ENCODE results near the gene DOCK9. TPM values are rescaled to one million over a fixed set of nuclear protein-coding genes. Genes with fewer than 3 reads are reported as not detected.

The DOCK9 gene
- total and polyA plus RNA-seq, 8 donors = 98.3 to 158 (median 109) TPM

- Histone ChIP-seq H3K4me1 (peaks cover 4 to 13% of the 10 kb centered on the region in 2 donors), H3K4me3 (no peak overlapping the region), H3K36me3 (no peaks in the 10 kb centered on the region), H3K9me3 (no peaks in the 10 kb centered on the region), H3K27ac (no peak overlapping the region), H3K27me3 (no peaks in the 10 kb centered on the region)
- no peak for TF ChIP-seq CTCF (IDR thresholded peaks at IDR 0.05)
- intact Hi-C loops (cut with DNase I) = no loop called here
- ATAC-seq (no peak), DNase-seq (no peak)
Observed at GRCh38 chr13:98985591-98985990, 7.7 kb upstream of the DOCK9 start.

GRCh38 chr13:98984983-98985382 is 7.1 kb upstream of the DOCK9 start:
- intact Hi-C loops (cut with DNase I) = no loop called here
- Histone ChIP-seq H3K9me3 (no peaks in the 10 kb centered on the region), H3K4me3 (no peak overlapping the region), H3K27ac (no peak overlapping the region), H3K27me3 (no peaks in the 10 kb centered on the region), H3K36me3 (no peaks in the 10 kb centered on the region), H3K4me1 (peaks cover 0 to 15% of the 10 kb centered on the region in 2 donors)
- DNase-seq = no peak
- no peak for ATAC-seq
- no peak for TF ChIP-seq CTCF (IDR thresholded peaks at IDR 0.05)

GRCh38 chr13:98984118-98984517 is 6.3 kb upstream of the DOCK9 start:
- no peaks in the 10 kb centered on the region for H3K9me3 ChIP-seq
- no peaks in the 10 kb centered on the region for H3K36me3 ChIP-seq
- peaks cover 0 to 14% of the 10 kb centered on the region in 2 donors for H3K4me1 ChIP-seq
- intact Hi-C loops (cut with DNase I) = no loop called here
- no peak overlapping the region for H3K27ac ChIP-seq
- DNase-seq = no peak
- H3K27me3 ChIP-seq = no peaks in the 10 kb centered on the region
- no peak for TF ChIP-seq CTCF (IDR thresholded peaks at IDR 0.05)
- no peak for ATAC-seq
- no peak overlapping the region for H3K4me3 ChIP-seq

- Histone ChIP-seq H3K36me3 (no peaks in the 10 kb centered on the region), H3K27ac (no peak overlapping the region), H3K27me3 (no peaks in the 10 kb centered on the region), H3K4me1 (peaks cover 6 to 17% of the 10 kb centered on the region in 2 donors), H3K4me3 (no peak overlapping the region), H3K9me3 (no peaks in the 10 kb centered on the region)
- TF ChIP-seq CTCF (IDR thresholded peaks at IDR 0.05) = no peak
- ATAC-seq (no peak), DNase-seq (no peak)
- intact Hi-C loops (cut with DNase I) = no loop called here
Observed at GRCh38 chr13:98983182-98983581, 5.3 kb upstream of the DOCK9 start.

- intact Hi-C loops (cut with DNase I) = no loop called here
- no peak overlapping the region for H3K27ac ChIP-seq
- H3K27me3 ChIP-seq = no peaks in the 10 kb centered on the region
- peaks cover 11 to 22% of the 10 kb centered on the region in 2 donors for H3K4me1 ChIP-seq
- ATAC-seq (no peak), DNase-seq (no peak)
- no peaks in the 10 kb centered on the region for H3K9me3 ChIP-seq
- no peak for TF ChIP-seq CTCF (IDR thresholded peaks at IDR 0.05)
- no peak overlapping the region for H3K4me3 ChIP-seq
- H3K36me3 ChIP-seq = no peaks in the 10 kb centered on the region
Observed at GRCh38 chr13:98981369-98982080, 3.7 kb upstream of the DOCK9 start.
